ENCODE results near the gene OR5F1.

The OR5F1 gene

DNA sequence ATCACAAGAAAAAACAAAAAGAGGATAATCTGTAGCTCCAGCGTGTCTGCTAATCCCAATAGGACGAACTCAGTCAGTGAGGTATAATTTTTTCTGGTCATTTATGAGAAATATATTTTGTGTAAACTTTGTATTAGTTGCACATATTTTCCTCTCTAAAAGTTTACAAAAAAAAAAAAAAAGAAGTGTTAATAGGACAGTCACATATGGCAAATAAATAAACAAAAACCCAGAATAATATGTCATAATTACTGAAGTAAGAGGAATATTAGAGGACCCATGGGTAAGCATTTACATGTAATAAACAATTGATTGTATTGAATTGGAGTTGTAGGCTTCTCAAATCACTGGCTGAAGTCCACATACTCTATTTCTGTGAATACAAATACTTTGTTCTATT, at the start of gene OR5F1:
Gene OR5F1, minus strand, starts transcription at position 101 of the 400 bp plus-strand sequence. Its CDS starts 0 bp downstream, at position 101.
- DNase-seq (ENCODE audit: low read depth): no peak

DNA sequence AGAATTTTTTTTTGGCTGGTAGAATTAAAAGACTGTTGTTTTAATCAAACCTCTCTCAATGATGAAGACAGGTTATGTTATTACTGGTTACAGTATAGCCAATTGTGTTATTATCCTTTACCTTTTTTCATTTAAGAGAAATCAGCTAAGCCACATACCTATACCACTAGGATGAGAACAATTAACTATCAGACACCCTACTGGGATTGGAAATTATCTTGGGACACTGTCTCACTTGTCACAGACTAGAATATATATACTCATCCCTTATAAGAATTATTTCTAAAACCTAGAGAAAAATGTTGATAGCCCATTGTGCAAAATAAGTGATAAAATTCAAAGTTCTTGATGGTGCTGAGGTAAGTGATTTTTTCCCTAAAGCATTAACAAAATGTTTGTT, 32.9 kb upstream of the OR5F1 start, which contains the start of gene OR5AS1:
Gene OR5AS1, plus strand, starts transcription at position 301 of the 400 bp plus-strand sequence. CDS start 2,765 bp downstream, outside the sequence.
- no peak for DNase-seq (ENCODE audit: low read depth)

DNA sequence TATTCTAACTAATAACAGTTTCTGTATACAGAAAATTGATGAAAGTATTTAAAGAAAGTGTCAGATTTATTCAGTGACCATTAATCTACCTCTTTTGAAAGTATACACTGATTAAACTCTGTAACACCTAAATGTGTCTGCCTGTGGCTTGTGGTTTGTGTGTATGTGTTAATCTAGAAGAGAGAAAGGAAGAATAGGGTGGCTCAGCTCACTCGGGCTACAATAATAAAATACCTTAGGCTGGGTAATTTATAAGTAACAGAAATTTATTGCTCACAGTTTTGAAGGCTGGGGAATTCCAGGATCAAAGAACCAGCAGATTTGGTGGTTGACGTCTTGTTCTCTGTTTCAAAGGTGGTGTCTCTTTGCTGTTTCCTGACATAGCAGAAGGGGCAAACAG, 19.4 kb upstream of the OR5F1 start:
- DNase-seq (ENCODE audit: low read depth): no peak

DNA sequence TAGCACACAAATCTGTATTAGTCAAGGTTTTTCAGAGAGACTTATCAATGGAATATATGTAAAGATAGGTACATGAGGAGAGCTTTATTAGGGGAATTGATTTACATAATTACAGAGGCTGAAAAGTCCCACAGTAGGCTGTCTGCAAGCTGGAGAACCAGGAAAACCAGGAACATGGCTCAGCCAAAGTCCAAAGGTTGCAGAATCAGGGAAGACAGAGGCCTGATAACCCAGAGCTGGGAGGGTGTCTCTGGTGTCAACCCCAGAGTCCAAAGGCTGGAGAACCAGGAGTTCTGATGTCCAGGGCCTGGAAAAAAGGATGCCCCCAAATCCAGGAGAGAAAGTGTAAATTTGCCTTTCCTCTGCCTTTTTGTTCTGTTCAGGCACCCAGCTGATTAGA, 16.3 kb upstream of the OR5F1 start:
- DNase-seq (ENCODE audit: low read depth): no peak

DNA sequence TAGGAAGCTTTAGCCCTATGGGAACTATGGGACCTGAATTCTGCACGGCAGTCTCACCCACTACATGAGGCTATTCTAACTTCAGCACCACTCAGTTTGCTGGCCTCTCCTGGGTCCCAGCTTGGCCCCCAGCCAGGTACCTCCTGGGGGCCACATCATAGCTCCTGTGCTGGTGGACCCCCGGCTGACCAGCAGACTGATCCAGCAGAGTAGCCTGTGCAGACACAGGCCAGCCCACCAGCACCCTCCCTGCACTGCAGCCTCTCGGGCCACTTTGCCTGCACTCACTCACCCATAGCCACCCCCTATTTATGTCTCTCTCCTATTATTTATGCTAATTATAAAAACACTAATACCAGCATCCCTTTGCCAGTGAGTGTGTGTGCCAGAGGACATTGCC, 23.5 kb downstream of the OR5F1 start:
- DNase-seq (ENCODE audit: low read depth): no peak

DNA sequence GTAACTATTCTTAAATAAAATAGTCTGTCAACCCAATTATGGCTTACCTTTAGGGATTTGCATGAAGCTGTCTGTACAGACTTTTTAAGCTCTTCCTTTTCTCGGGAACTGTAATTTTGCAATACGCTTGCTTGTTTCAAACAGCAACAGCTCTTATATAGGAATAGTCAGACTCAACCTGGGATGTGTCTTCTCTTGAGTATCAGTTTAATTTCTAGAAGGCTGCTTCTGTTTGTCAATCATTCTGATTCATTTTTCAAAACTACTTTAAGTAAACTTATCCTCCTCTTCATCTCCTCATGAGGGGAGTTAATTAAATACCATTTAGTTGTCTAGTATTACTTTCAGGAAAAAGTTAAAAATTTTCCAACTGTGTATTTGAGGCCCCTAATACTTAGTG, 24.6 kb downstream of the OR5F1 start, which contains the start of gene OR10AG1:
Gene OR10AG1, minus strand, starts transcription at position 101 of the 400 bp plus-strand sequence. Its CDS starts 38 bp downstream, at position 63.
- no peak for DNase-seq (ENCODE audit: low read depth)

DNA sequence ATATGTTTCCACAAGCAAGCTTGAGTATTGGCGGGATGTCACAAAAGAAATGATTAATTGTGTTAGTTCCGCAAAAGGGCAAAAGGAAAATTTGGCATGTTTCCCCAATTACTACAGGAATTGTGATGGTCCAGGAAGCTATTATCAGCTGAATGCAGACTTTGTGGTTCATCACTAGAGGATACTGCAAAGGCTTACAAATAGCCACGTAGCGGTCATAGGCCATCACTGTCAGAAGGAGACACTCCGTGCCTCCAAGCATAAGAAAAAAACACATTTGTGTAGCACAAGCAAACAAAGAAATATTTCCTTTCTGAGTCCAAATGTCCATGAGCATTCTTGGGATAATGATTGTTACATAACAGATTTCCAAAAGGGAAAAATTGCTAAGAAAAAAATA, 26.5 kb downstream of the OR5F1 start:
- no peak for DNase-seq (ENCODE audit: low read depth)

DNA sequence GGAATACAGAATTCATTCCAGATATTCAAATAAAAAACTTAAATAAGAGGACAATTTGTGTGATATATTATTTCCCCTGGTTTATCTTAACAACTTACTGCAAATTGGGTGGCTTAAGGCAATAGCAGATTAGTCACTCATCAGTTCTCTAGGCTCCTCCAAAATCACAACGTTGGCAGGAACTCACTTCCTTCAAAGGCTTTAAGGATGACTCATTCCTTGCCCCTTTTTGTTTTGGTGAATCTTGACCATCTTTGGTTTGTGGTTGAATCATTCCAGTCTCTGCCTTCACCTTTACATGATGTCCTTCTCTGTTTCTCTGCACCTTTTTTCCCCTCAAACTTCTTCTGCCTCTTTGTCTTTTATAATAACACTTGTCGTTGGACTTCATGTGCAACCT, 28.0 kb downstream of the OR5F1 start:
- DNase-seq (ENCODE audit: low read depth): no peak

DNA sequence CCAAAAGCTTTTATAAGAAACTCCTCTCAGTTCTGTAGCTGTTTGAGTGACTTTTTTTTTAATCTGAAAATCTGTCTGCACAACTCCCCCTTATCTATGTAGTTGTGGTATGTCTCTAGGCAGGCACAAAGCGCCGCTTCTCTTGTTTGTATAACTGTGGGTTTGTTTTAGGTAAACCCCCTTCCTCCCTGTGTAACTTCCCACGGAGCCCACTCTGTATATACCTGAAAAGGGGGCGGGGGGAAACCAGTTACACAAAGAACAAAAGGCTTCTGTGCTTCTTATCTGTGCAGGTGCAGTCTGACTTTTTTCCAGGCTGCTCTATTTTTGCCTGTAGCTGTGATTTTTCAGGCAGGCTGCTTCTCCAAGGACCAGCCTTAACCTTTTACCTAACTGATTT, 37.9 kb downstream of the OR5F1 start:
- DNase-seq (ENCODE audit: low read depth): no peak

DNA sequence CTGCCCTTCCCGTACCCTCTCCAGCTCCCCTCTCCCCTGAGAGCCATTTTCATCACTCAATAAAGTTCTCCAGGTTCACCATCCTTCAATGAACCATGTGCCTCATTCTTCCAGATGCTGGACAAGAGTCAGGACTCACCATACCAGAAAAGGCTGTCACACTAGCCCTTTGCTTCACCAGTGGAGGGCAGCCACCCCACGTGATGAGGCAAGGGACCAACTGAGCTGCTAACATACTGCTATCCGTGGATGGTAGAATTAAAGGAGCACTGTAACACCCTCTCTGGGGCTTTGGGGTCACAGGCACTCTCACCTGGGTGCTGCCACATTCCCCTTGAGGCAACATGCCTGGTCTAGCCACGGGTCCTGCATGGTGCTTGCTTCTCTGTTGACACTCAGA, 45.1 kb downstream of the OR5F1 start:
- no peak for DNase-seq (ENCODE audit: low read depth)
